Measurements from ENCODE around the gene FGD4.
A peak's percentile ranks its signal among the peaks of the same experiment; 100 is the strongest.

FGD4 gene

DNA sequence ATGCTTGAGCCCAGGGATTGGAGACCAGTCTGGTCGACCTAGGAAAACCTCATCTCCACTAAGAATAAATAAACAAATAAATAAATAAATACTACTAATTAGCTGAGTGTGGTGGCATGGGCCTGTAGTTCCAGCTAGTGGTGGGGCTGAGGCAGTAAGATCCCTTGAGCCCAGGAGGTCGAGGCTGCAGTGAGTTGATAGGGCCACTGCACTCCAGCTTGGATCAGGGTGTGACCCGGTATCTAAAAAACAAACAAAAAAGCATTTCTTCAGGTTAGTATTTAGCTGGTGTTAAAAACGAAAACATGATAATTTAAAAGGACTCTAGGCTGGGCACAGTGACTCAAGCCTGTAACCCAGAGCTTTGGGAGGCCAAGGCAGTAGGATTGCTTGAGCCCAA, 1.2 kb upstream of the FGD4 start:
- TF ChIP-seq POLR2AphosphoS5 (IDR thresholded peaks at IDR 0.05; ENCODE audit: borderline replicate concordance, low read depth, low read length) (no peak), FOXP2 (optimal IDR thresholded peaks at IDR 0.05; ENCODE audit: control extremely low read depth, extremely low read length, insufficient read depth) (no peak), EZH2 (IDR thresholded peaks at IDR 0.05) (no peak)
- no peaks in the 10 kb centered on the region for H3K9me3 ChIP-seq (ENCODE audit: low read depth, low read length)
- H3K9ac ChIP-seq (ENCODE audit: insufficient read length), result no peak overlapping the region
- no peak overlapping the region for H3K27ac ChIP-seq
- no peak for DNase-seq (ENCODE audit: low read depth, low spot score)
- no peak overlapping the region for H3K4me3 ChIP-seq
- no peaks in the 10 kb centered on the region for H3K36me3 ChIP-seq (ENCODE audit: insufficient read depth, low read length)

DNA sequence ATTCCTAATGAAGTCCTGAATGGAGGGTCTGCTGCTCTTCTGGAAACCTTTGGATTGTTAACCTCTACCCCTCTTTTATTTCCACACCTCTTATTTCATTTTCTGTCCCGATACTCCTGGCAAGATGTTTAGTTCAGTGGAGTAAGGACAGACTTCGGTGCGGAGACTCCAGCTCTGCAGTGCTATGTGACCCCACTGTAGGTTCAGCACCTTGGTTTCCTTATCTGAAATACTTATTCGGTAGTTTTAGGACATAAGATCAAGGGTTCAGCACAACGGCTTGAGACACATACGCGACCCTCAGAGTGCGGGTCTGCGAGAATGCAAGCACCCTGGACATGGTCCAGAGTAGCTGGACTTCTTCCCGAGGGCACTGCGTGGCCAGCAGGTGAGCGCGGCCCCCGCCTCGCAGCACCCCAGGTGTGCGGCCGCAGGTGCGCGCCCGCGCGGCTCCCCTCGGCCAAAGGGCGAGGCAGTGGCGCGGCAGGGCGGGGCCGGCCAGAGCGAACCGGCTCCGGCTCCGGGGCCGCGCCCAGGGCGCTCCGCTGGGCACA, 465 bp upstream of the FGD4 start:
- H3K9me3 ChIP-seq (ENCODE audit: low read depth, low read length), result no peaks in the 10 kb centered on the region
- H3K27ac ChIP-seq, result no peak overlapping the region
- H3K4me3 ChIP-seq, result peak overlapping the region; percentile 89
- H3K36me3 ChIP-seq (ENCODE audit: insufficient read depth, low read length), result no peaks in the 10 kb centered on the region
- peak overlapping the region; percentile 26 for H3K9ac ChIP-seq (ENCODE audit: insufficient read length)
- no peak for TF ChIP-seq FOXP2 (optimal IDR thresholded peaks at IDR 0.05; ENCODE audit: control extremely low read depth, extremely low read length, insufficient read depth)
- TF ChIP-seq EZH2 (IDR thresholded peaks at IDR 0.05), result no peak
- DNase-seq (ENCODE audit: low read depth, low spot score), result no peak

DNA sequence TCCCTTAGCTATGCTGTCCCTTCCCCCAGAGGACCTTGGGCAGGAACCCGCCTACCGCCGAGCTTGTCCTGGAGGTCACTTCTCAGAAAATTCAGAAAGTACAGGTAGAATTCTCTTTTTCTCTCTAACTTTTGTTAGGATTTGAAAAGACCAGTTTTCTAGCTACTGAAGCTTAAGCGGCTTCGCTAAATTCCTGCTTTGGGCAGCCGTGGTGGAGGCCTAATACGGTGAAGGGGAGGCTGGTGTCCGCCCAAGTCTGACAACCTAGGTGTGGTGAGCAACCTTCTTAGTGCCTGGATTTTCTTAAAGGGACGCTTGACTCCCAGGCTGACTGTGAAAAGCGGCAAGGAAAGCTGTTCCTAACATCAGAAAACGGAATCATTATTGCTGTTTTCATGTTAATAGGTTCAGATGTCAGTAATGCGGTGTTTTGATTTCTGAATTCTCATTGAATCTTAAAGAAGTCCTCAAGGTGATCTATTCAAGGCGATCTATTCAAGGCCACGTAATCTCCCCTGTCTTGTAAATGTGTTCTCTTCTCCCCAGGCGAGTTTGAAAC, 835 bp downstream of the FGD4 start:
- no peak for TF ChIP-seq FOXP2 (optimal IDR thresholded peaks at IDR 0.05; ENCODE audit: control extremely low read depth, extremely low read length, insufficient read depth)
- no peak for TF ChIP-seq EZH2 (IDR thresholded peaks at IDR 0.05)
- no peak for TF ChIP-seq POLR2AphosphoS5 (IDR thresholded peaks at IDR 0.05; ENCODE audit: borderline replicate concordance, low read depth, low read length)
- Histone ChIP-seq H3K36me3 (ENCODE audit: insufficient read depth, low read length) (no peaks in the 10 kb centered on the region), H3K9ac (ENCODE audit: insufficient read length) (no peak overlapping the region), H3K4me3 (peak overlapping the region; percentile 89), H3K27ac (no peak overlapping the region), H3K9me3 (ENCODE audit: low read depth, low read length) (no peaks in the 10 kb centered on the region)
- no peak for DNase-seq (ENCODE audit: low read depth, low spot score)

DNA sequence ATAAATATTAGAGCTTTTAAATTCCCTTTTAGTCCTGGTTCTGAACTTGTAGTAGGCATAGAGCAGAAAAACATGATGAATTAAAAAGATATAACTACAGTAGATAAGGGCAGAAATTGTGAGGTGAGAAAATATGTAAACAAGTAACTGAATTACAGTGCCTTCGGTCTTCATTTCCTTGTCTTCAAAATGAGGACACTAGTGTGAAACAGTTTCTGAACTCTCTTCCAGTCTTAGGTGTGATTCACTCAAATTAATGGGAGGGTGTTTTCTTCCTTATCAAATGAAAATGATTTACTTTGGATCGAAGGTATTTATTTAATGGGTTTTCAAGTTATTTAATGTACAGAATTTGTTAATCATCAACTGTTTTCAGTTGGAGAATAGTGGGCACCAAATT, 1.5 kb downstream of the FGD4 start:
- Histone ChIP-seq H3K9me3 (ENCODE audit: low read depth, low read length) (no peaks in the 10 kb centered on the region), H3K4me3 (no peak overlapping the region), H3K27ac (no peak overlapping the region), H3K9ac (ENCODE audit: insufficient read length) (no peak overlapping the region), H3K36me3 (ENCODE audit: insufficient read depth, low read length) (no peaks in the 10 kb centered on the region)
- TF ChIP-seq POLR2AphosphoS5 (IDR thresholded peaks at IDR 0.05; ENCODE audit: borderline replicate concordance, low read depth, low read length) (no peak), EZH2 (IDR thresholded peaks at IDR 0.05) (no peak), FOXP2 (optimal IDR thresholded peaks at IDR 0.05; ENCODE audit: control extremely low read depth, extremely low read length, insufficient read depth) (no peak)
- DNase-seq (ENCODE audit: low read depth, low spot score), result no peak

DNA sequence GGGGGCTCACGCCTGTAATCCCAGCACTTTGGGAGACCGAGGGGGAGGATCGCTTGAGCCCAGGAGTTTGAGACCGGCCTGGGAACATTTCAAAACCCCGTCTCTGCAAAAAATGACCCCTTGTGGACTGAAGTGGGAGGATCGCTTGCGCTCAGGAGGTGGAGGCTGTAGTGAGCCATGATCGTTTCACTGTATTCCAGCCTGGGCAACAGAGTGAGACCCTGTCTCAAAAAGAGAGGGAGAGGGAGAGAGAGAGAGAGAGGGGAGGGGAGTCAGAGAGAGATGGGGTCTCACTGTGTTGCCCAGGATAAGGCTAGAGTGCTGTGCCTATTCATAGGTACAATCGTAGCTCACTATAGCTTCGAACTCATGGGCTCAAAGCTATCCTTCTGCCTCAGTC, 2.8 kb downstream of the FGD4 start:
- Histone ChIP-seq H3K9ac (ENCODE audit: insufficient read length) (no peak overlapping the region), H3K4me3 (no peak overlapping the region), H3K36me3 (ENCODE audit: insufficient read depth, low read length) (no peaks in the 10 kb centered on the region), H3K9me3 (ENCODE audit: low read depth, low read length) (no peaks in the 10 kb centered on the region), H3K27ac (no peak overlapping the region)
- DNase-seq (ENCODE audit: low read depth, low spot score), result no peak
- TF ChIP-seq EZH2 (IDR thresholded peaks at IDR 0.05) (no peak), POLR2AphosphoS5 (IDR thresholded peaks at IDR 0.05; ENCODE audit: borderline replicate concordance, low read depth, low read length) (no peak), FOXP2 (optimal IDR thresholded peaks at IDR 0.05; ENCODE audit: control extremely low read depth, extremely low read length, insufficient read depth) (no peak)

DNA sequence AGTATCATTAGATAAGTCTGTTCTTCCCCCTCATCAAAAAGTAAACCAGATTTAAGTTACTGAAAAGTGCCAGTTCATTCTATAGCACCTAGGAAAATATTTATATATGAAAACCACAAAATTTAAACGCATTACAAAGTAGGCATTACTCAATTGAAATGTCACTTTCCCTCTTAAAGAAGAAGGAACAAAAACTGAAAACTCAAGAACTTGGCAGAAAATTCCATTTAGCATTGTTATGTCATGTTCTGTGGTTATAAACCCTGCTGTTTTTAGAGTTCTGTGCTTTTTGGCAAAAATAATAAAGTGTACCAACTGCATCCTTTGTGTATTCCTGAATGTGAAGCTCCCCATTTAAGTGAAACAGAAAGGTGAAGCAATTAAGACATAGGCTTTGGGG, 3.6 kb downstream of the FGD4 start:
- TF ChIP-seq EZH2 (IDR thresholded peaks at IDR 0.05), result no peak
- H3K36me3 ChIP-seq (ENCODE audit: insufficient read depth, low read length), result no peaks in the 10 kb centered on the region
- H3K4me3 ChIP-seq, result no peak overlapping the region
- no peak for DNase-seq (ENCODE audit: low read depth, low spot score)
- no peak overlapping the region for H3K9ac ChIP-seq (ENCODE audit: insufficient read length)
- H3K27ac ChIP-seq, result no peak overlapping the region
- H3K9me3 ChIP-seq (ENCODE audit: low read depth, low read length), result no peaks in the 10 kb centered on the region

DNA sequence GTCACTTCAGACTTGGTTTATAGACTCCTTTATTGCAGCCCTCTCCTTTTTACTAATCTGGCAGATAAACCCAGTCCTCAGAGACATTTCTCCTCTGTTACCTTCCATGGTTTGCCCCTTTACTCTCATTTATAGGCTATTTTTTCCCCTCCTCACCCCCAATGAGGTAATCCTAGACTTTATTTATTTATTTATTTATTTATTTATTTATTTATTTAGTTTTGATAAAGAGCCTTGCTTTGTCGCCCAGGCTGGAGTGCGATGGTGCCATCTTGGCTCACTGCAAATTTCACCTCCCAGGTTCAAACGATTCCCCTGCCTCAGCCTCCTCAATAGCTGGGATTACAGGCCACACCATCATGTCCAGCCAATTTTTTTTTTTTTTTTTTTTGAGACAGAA, 8.4 kb downstream of the FGD4 start:
- no peak for DNase-seq (ENCODE audit: low read depth, low spot score)
- Histone ChIP-seq H3K27ac (no peak overlapping the region), H3K4me3 (no peak overlapping the region), H3K9me3 (ENCODE audit: low read depth, low read length) (no peaks in the 10 kb centered on the region), H3K9ac (ENCODE audit: insufficient read length) (no peak overlapping the region), H3K36me3 (ENCODE audit: insufficient read depth, low read length) (no peaks in the 10 kb centered on the region)
- TF ChIP-seq EZH2 (IDR thresholded peaks at IDR 0.05) (no peak), FOXP2 (optimal IDR thresholded peaks at IDR 0.05; ENCODE audit: control extremely low read depth, extremely low read length, insufficient read depth) (no peak), POLR2AphosphoS5 (IDR thresholded peaks at IDR 0.05; ENCODE audit: borderline replicate concordance, low read depth, low read length) (no peak)

GRCh38 chr12:32413412-32413811, 14.1 kb downstream of the FGD4 start:
- no peak overlapping the region for H3K27ac ChIP-seq
- DNase-seq (ENCODE audit: low read depth, low spot score), result no peak
- no peaks in the 10 kb centered on the region for H3K36me3 ChIP-seq (ENCODE audit: insufficient read depth, low read length)
- H3K9ac ChIP-seq (ENCODE audit: insufficient read length), result no peak overlapping the region
- H3K4me3 ChIP-seq, result no peak overlapping the region
- H3K9me3 ChIP-seq (ENCODE audit: low read depth, low read length), result no peaks in the 10 kb centered on the region
- no peak for TF ChIP-seq EZH2 (IDR thresholded peaks at IDR 0.05)
- no peak for TF ChIP-seq POLR2AphosphoS5 (IDR thresholded peaks at IDR 0.05; ENCODE audit: borderline replicate concordance, low read depth, low read length)
- no peak for TF ChIP-seq FOXP2 (optimal IDR thresholded peaks at IDR 0.05; ENCODE audit: control extremely low read depth, extremely low read length, insufficient read depth)

DNA sequence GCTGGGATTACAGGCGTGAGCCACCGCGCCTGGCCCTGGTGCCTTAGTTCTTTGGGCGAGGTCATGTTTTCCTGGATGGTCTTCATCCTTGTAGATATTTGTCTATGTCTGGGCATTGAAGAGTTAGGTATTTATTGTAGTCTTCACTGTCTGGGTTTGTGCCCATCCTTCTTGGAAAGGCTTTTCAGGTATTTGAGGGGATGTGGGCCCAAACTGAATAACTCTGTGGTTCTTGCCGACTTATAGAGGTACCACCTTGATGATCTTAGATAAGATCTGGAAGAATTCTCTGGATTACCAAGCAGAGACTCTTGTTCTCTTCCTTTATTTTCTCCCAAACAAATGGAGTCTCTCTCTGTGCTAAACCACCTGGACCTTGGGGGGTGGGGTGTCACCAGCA, 18.9 kb downstream of the FGD4 start:
- DNase-seq (ENCODE audit: low read depth, low spot score), result no peak
- no peak overlapping the region for H3K27ac ChIP-seq
- no peak overlapping the region for H3K4me3 ChIP-seq
- H3K36me3 ChIP-seq (ENCODE audit: insufficient read depth, low read length), result no peaks in the 10 kb centered on the region
- no peak for TF ChIP-seq EZH2 (IDR thresholded peaks at IDR 0.05)
- no peak for TF ChIP-seq POLR2AphosphoS5 (IDR thresholded peaks at IDR 0.05; ENCODE audit: borderline replicate concordance, low read depth, low read length)
- no peak for TF ChIP-seq FOXP2 (optimal IDR thresholded peaks at IDR 0.05; ENCODE audit: control extremely low read depth, extremely low read length, insufficient read depth)
- no peak overlapping the region for H3K9ac ChIP-seq (ENCODE audit: insufficient read length)
- H3K9me3 ChIP-seq (ENCODE audit: low read depth, low read length), result no peaks in the 10 kb centered on the region
